Tibial artery (tissue), 4 donors: ENCODE results near the gene SULF2.
A peak's percentile ranks its signal among the peaks of the same experiment; 100 is the strongest.

Source experiments
- DNase-seq, 2 donors: peaks; one replicate each; pipeline ENCODE4 v3.0.0-alpha.2; 2019
- H3K27ac ChIP-seq, 2 donors: fragments of 200-600 bp; sonication (generic) in 1 of 2; 1 replicate in 1 of 2; 2 replicates in 1 of 2; pipeline ENCODE4 v1.5.1; 2018 to 2019; ENCODE audit warnings: mild to moderate bottlenecking in 1 of 2
- H3K27me3 ChIP-seq, 2 donors: fragments of 200-600 bp; sonication (generic) in 1 of 2; one replicate each; pipeline versions ENCODE4 v1.5.1 to v1.6.0; 2016 to 2019
- H3K36me3 ChIP-seq, 3 donors: fragments of 200-600 bp; sonication (generic) in 2 of 3; one replicate each; pipeline ENCODE4 v1.5.1; 2016 to 2019; ENCODE audit warnings: mild to moderate bottlenecking in 2 of 3
- H3K4me1 ChIP-seq, 4 donors: fragments of 200-600 bp; sonication (generic) in 2 of 4; 1 replicate in 3 of 4; 2 replicates in 1 of 4; pipeline ENCODE4 v1.5.1; 2016 to 2019
- H3K4me3 ChIP-seq, 2 donors: fragments of 200-600 bp; sonication (generic) in 1 of 2; 1 replicate in 1 of 2; 2 replicates in 1 of 2; pipeline ENCODE4 v1.5.1; 2018 to 2019; ENCODE audit warnings: mild to moderate bottlenecking in 2 of 2
- H3K9me3 ChIP-seq, 3 donors: fragments of 200-600 bp; sonication (generic) in 1 of 3; one replicate each; pipeline ENCODE4 v1.5.1; 2016 to 2019
- CTCF ChIP-seq, 2 experiments: fragments of 200-600 bp in 1 of 2; fragments of 450-650 bp in 1 of 2; IDR thresholded peaks; one replicate each; pipeline ENCODE4 v1.5.1; 2017 to 2019; ENCODE audit warnings: antibody characterized with exemption in 2 of 2, mild to moderate bottlenecking in 1 of 2, moderate library complexity in 1 of 2
- intact Hi-C: fragments of 100-400 bp; cut with DNase I; formaldehyde crosslinking; loops from one replicate; pipeline ENCODE4 v1.15.0; 2023; ENCODE audit warnings: low total_unique reads

The SULF2 gene

GRCh38 chr20:47784599-47785310, 526 bp downstream of the SULF2 start:
- Histone ChIP-seq H3K4me3 (peak overlapping the region; percentile 58 to 84), H3K4me1 (peaks cover 7 to 24% (median 14%) of the 10 kb centered on the region in 4 donors), H3K9me3 (no peaks in the 10 kb centered on the region), H3K27me3 (no peaks in the 10 kb centered on the region), H3K36me3 (no peaks in the 10 kb centered on the region), H3K27ac (peak overlapping the region; percentile 63 to 75)
- no peak for DNase-seq
- intact Hi-C loops: loop anchor here (5.0 to 10.0 kb wide), 3 partner anchors 107 to 1677 kb away; no protein-coding TSS in a partner anchor
- peak in 1 of 2 experiments; percentile 46 for TF ChIP-seq CTCF (IDR thresholded peaks at IDR 0.05)

- Histone ChIP-seq H3K27ac (peak overlapping the region; percentile 63 to 75), H3K27me3 (no peaks in the 10 kb centered on the region), H3K4me1 (peaks cover 7 to 24% (median 15%) of the 10 kb centered on the region in 4 donors), H3K36me3 (no peaks in the 10 kb centered on the region), H3K9me3 (no peaks in the 10 kb centered on the region), H3K4me3 (peak overlapping the region; percentile 58 to 84)
- intact Hi-C loops: loop anchor here (10.0 kb wide), 1 partner anchor 521 kb away; no protein-coding TSS in a partner anchor
- no peak for TF ChIP-seq CTCF (IDR thresholded peaks at IDR 0.05)
- no peak for DNase-seq
Observed at GRCh38 chr20:47783828-47784598, 1.3 kb downstream of the SULF2 start.

- no peaks in the 10 kb centered on the region for H3K9me3 ChIP-seq
- DNase-seq: no peak
- no peaks in the 10 kb centered on the region for H3K27me3 ChIP-seq
- no peak overlapping the region for H3K27ac ChIP-seq
- peaks cover 7 to 31% (median 23%) of the 10 kb centered on the region in 4 donors for H3K4me1 ChIP-seq
- intact Hi-C loops: loop anchor here (10.0 kb wide), 1 partner anchor 522 kb away; no protein-coding TSS in a partner anchor
- no peaks in the 10 kb centered on the region for H3K36me3 ChIP-seq
- H3K4me3 ChIP-seq: no peak overlapping the region
- no peak for TF ChIP-seq CTCF (IDR thresholded peaks at IDR 0.05)
Observed at GRCh38 chr20:47782920-47783552, 2.2 kb downstream of the SULF2 start.

- peaks cover 7 to 31% (median 26%) of the 10 kb centered on the region in 4 donors for H3K4me1 ChIP-seq
- H3K27me3 ChIP-seq: no peaks in the 10 kb centered on the region
- intact Hi-C loops: loop anchor here (10.0 kb wide), 1 partner anchor 523 kb away; no protein-coding TSS in a partner anchor
- no peak overlapping the region for H3K4me3 ChIP-seq
- DNase-seq: no peak
- no peaks in the 10 kb centered on the region for H3K9me3 ChIP-seq
- no peak for TF ChIP-seq CTCF (IDR thresholded peaks at IDR 0.05)
- no peaks in the 10 kb centered on the region for H3K36me3 ChIP-seq
- H3K27ac ChIP-seq: no peak overlapping the region
Observed at GRCh38 chr20:47782076-47782475, 3.2 kb downstream of the SULF2 start.

- Histone ChIP-seq H3K4me1 (peaks cover 7 to 30% (median 26%) of the 10 kb centered on the region in 4 donors), H3K36me3 (no peaks in the 10 kb centered on the region), H3K4me3 (no peak overlapping the region), H3K27me3 (no peaks in the 10 kb centered on the region), H3K9me3 (no peaks in the 10 kb centered on the region), H3K27ac (no peak overlapping the region)
- intact Hi-C loops: loop anchor here (10.0 kb wide), 1 partner anchor 523 kb away; no protein-coding TSS in a partner anchor
- TF ChIP-seq CTCF (IDR thresholded peaks at IDR 0.05): no peak
- no peak for DNase-seq
Observed at GRCh38 chr20:47781632-47782031, 3.6 kb downstream of the SULF2 start.
